GM12878 (cell line): ENCODE data around the gene ZBED1.

ENCODE experiments used
- BACH1 ChIP-seq: fragments of 450-650 bp; IDR thresholded peaks from 2 replicates; pipeline ENCODE4 v1.6.1; 2017; ENCODE audit warnings: mild to moderate bottlenecking, borderline replicate concordance
- CHD2 ChIP-seq: IDR thresholded peaks from 2 replicates; pipeline ENCODE4 v1.6.1; 2011; ENCODE audit warnings: low read depth, low read length, improper control_type of control experiment, borderline replicate concordance
- CTCF ChIP-seq, 3 experiments: IDR thresholded peaks in 2 of 3; conservative IDR thresholded peaks in 1 of 3; 2 replicates each; pipeline ENCODE4 v1.5.1; 2011; ENCODE audit warnings: low read depth in 3 of 3, low read length in 3 of 3, mild to moderate bottlenecking in 3 of 3, control low read depth in 2 of 3, moderate library complexity in 2 of 3, inconsistent platforms in 1 of 3, mixed read lengths in 1 of 3; ENCODE audit not compliant: control insufficient read depth in 2 of 3, insufficient read depth in 1 of 3; ENCODE audit errors: extremely low read depth in 1 of 3
- E2F4 ChIP-seq: IDR thresholded peaks from 2 replicates; pipeline ENCODE4 v1.6.1; 2012; ENCODE audit warnings: low read depth, low read length, improper control_type of control experiment
- HDAC2 ChIP-seq: fragments of 200-600 bp; sonication (generic); IDR thresholded peaks from 2 replicates; pipeline ENCODE4 v1.6.1; 2017
- KDM1A ChIP-seq: fragments of 200-600 bp; sonication (generic); IDR thresholded peaks from 2 replicates; pipeline ENCODE4 v1.6.1; 2016; ENCODE audit warnings: borderline replicate concordance
- POLR2A ChIP-seq: IDR thresholded peaks from 2 replicates; pipeline ENCODE4 v1.6.1; 2011; ENCODE audit warnings: low read depth, mild to moderate bottlenecking, low read length
- POLR2AphosphoS5 ChIP-seq: IDR thresholded peaks from 2 replicates; pipeline ENCODE4 v1.6.1; 2011; ENCODE audit warnings: mild to moderate bottlenecking, low read length, inconsistent platforms
- RAD21 ChIP-seq: IDR thresholded peaks from 2 replicates; pipeline ENCODE4 v1.6.1; 2011; ENCODE audit warnings: mild to moderate bottlenecking, low read depth, low read length, moderate library complexity; ENCODE audit not compliant: insufficient read depth
- USF2 ChIP-seq: IDR thresholded peaks from 2 replicates; pipeline ENCODE4 v1.6.1; 2011; ENCODE audit warnings: low read depth, low read length, improper control_type of control experiment, borderline replicate concordance
- YY1 ChIP-seq: IDR thresholded peaks from 2 replicates; pipeline ENCODE4 v1.6.1; 2011; ENCODE audit warnings: low read depth, mild to moderate bottlenecking, low read length
- ZNF622 ChIP-seq: fragments of 450-650 bp; IDR thresholded peaks from 2 replicates; pipeline ENCODE4 v1.6.1; 2017; ENCODE audit warnings: mild to moderate bottlenecking, inconsistent platforms

GRCh38 chrX:2464677-2465166 lies 36.1 kb downstream of the ZBED1 start:
- TF ChIP-seq E2F4 = no peak
- TF ChIP-seq BACH1 = no peak
- TF ChIP-seq RAD21 = no peak
- no peak for TF ChIP-seq POLR2A
- TF ChIP-seq USF2 = no peak
- no peak for TF ChIP-seq HDAC2
- no peak for TF ChIP-seq CTCF (IDR thresholded peaks at IDR 0.05 in 2 of 3, conservative IDR thresholded peaks at IDR 0.05 in 1 of 3; ENCODE audit: control insufficient read depth in 2 of 3, extremely low read depth in 1 of 3, insufficient read depth in 1 of 3, low read depth in 3 of 3, low read length in 3 of 3)
- no peak for TF ChIP-seq POLR2AphosphoS5
- no peak for TF ChIP-seq KDM1A
- no peak for TF ChIP-seq YY1
- TF ChIP-seq ZNF622 = no peak
- no peak for TF ChIP-seq CHD2
